HCT116 (cell line): Measurements from ENCODE around the gene LGR6. TPM values are rescaled to one million over a fixed set of nuclear protein-coding genes. Genes with fewer than 3 reads are reported as not detected.

ENCODE experiments used
- ATAC-seq: fragments of 200-7000 bp; cut with Tn5 transposase; 2 replicates; pipeline ENCODE4 v1.9.1; 2020; ENCODE audit warnings: mild to moderate bottlenecking, moderate library complexity
- BruUV-seq: library from RNA; stranded (reverse); fragments of 400-500 nt; replicated peaks from 2 replicates; lab custom pipeline; 2021; lab: Mats Ljungman, UMichigan
- CTCF ChIA-PET: fragments of 300-600 bp; sonication (Branson Sonifier 250); formaldehyde crosslinking; loops from one replicate; lab custom pipeline; 2021; ENCODE audit warnings: antibody characterized with exemption; lab: Charles Lee
- POLR2A ChIA-PET: fragments of 300-600, 350-600 bp; sonication (Branson Sonifier 250); formaldehyde crosslinking; loops from one replicate; lab custom pipeline; 2021; ENCODE audit warnings: antibody characterized with exemption; lab: Charles Lee
- RAD21 ChIA-PET, 2 experiments: fragments of 300-600 bp; sonication (Branson Sonifier 250); formaldehyde crosslinking; loops; one replicate each; lab custom pipeline; 2023; ENCODE audit warnings: low total read pairs in 2 of 2; ENCODE audit not compliant: uncharacterized antibody in 2 of 2, unreplicated experiment in 2 of 2, low non-redundant PET in 1 of 2; lab: Charles Lee
- DNase-seq: peaks from one replicate; pipeline ENCODE4 v3.0.0-alpha.2; 2010; ENCODE audit warnings: low read depth, low spot score
- H2AFZ ChIP-seq: fragments of 200-600 bp; shearing (Covaris generic), sonication (generic); 2 replicates; pipeline ENCODE4 v1.6.1; 2017; ENCODE audit warnings: low read depth, mixed run types, mixed read lengths, antibody characterized with exemption, low read length; ENCODE audit not compliant: poor library complexity, severe bottlenecking
- H3K27ac ChIP-seq: 2 replicates; pipeline ENCODE4 v1.5.1; 2012; ENCODE audit warnings: low read depth, low read length
- H3K27me3 ChIP-seq: fragments of 200-600 bp; sonication (generic); 2 replicates; pipeline ENCODE4 v1.6.1; 2016; ENCODE audit warnings: mixed run types, low read length, mixed read lengths; ENCODE audit not compliant: insufficient read depth
- H3K36me3 ChIP-seq, 2 experiments: fragments of 200-500 bp in 1 of 2; fragments of 200-600 bp in 1 of 2; sonication (Bioruptor generic) in 1 of 2; sonication (generic) in 1 of 2; 2 replicates each; pipeline versions ENCODE4 v1.5.1 to v1.6.1; 2014 to 2016; ENCODE audit warnings: low read length in 2 of 2, inconsistent platforms in 1 of 2, mixed read lengths in 1 of 2, mixed run types in 1 of 2; ENCODE audit not compliant: insufficient read depth in 2 of 2, control insufficient read depth in 1 of 2
- H3K4me1 ChIP-seq, 2 experiments: fragments of 200-600 bp in 1 of 2; sonication (generic) in 1 of 2; 2 replicates each; pipeline versions ENCODE4 v1.5.1 to v1.6.1; 2012 to 2017; ENCODE audit warnings: low read length in 2 of 2, inconsistent platforms in 1 of 2, mild to moderate bottlenecking in 1 of 2, mixed read lengths in 1 of 2, mixed run types in 1 of 2, moderate library complexity in 1 of 2; ENCODE audit not compliant: insufficient read depth in 2 of 2, control insufficient read depth in 1 of 2
- H3K4me2 ChIP-seq: fragments of 200-600 bp; sonication (generic); 2 replicates; pipeline ENCODE4 v1.6.1; 2017; ENCODE audit warnings: mixed run types, low read length, mixed read lengths
- H3K4me3 ChIP-seq, 2 experiments: fragments of 200-600 bp in 1 of 2; sonication (generic) in 1 of 2; replicated peaks in 1 of 2; 2 replicates each; pipeline ENCODE4 v1.5.1; 2011 to 2016; ENCODE audit warnings: low read length in 2 of 2, control low read depth in 1 of 2, low read depth in 1 of 2, mild to moderate bottlenecking in 1 of 2, mixed read lengths in 1 of 2, mixed run types in 1 of 2
- H3K79me2 ChIP-seq: fragments of 200-600 bp; sonication (generic); 2 replicates; pipeline ENCODE4 v1.6.1; 2017; ENCODE audit warnings: mild to moderate bottlenecking, mixed run types, low read length, moderate library complexity, mixed read lengths; ENCODE audit not compliant: insufficient read depth
- H3K9ac ChIP-seq: fragments of 200-600 bp; sonication (generic); 2 replicates; pipeline ENCODE4 v1.6.1; 2016; ENCODE audit warnings: low read length, mixed read lengths
- H3K9me2 ChIP-seq: fragments of 200-600 bp; sonication (generic), shearing (Covaris generic); 2 replicates; pipeline ENCODE4 v1.6.1; 2017; ENCODE audit warnings: mixed run types, mild to moderate bottlenecking, moderate library complexity; ENCODE audit not compliant: insufficient read depth
- H3K9me3 ChIP-seq, 2 experiments: fragments of 200-500 bp in 1 of 2; fragments of 200-600 bp in 1 of 2; sonication (Bioruptor generic) in 1 of 2; sonication (generic) in 1 of 2; 2 replicates each; pipeline ENCODE4 v1.6.1; 2014 to 2017; ENCODE audit warnings: low read length in 2 of 2, mixed read lengths in 2 of 2, inconsistent platforms in 1 of 2, low read depth in 1 of 2, mild to moderate bottlenecking in 1 of 2, mixed run types in 1 of 2, moderate library complexity in 1 of 2; ENCODE audit not compliant: control insufficient read depth in 1 of 2, insufficient read depth in 1 of 2
- H4K20me1 ChIP-seq: fragments of 200-600 bp; sonication (generic), shearing (Covaris generic); 2 replicates; pipeline ENCODE4 v1.6.1; 2017; ENCODE audit warnings: mixed run types, mild to moderate bottlenecking, moderate library complexity; ENCODE audit not compliant: insufficient read depth
- ATF3 ChIP-seq: IDR thresholded peaks from 2 replicates; pipeline ENCODE4 v1.6.1; 2012
- CBX3 ChIP-seq: IDR thresholded peaks from 2 replicates; pipeline ENCODE4 v1.6.1; 2012; ENCODE audit warnings: low read depth
- CEBPB ChIP-seq: IDR thresholded peaks from 2 replicates; pipeline ENCODE4 v1.6.1; 2012; ENCODE audit warnings: low read depth
- EGR1 ChIP-seq: IDR thresholded peaks from 2 replicates; pipeline ENCODE4 v1.6.1; 2012; ENCODE audit warnings: low read depth
- ELF1 ChIP-seq: IDR thresholded peaks from 2 replicates; pipeline ENCODE4 v1.6.1; 2012; ENCODE audit warnings: low read depth, borderline replicate concordance
- EZH2 ChIP-seq: fragments of 200-600 bp; sonication (generic); IDR thresholded peaks from 2 replicates; pipeline ENCODE4 v1.6.1; 2017; ENCODE audit warnings: antibody characterized with exemption, mixed run types
- JUND ChIP-seq: IDR thresholded peaks from 2 replicates; pipeline ENCODE4 v1.6.1; 2012
- MAX ChIP-seq: IDR thresholded peaks from 2 replicates; pipeline ENCODE4 v1.6.1; 2012
- POLR2A ChIP-seq: IDR thresholded peaks from 2 replicates; pipeline ENCODE4 v1.7.0; 2011; ENCODE audit warnings: borderline replicate concordance; ENCODE audit not compliant: insufficient read depth, insufficient read length; ENCODE audit errors: extremely low read depth
- POLR2AphosphoS5 ChIP-seq: IDR thresholded peaks from 2 replicates; pipeline ENCODE4 v1.6.1; 2011; ENCODE audit warnings: mild to moderate bottlenecking, low read depth, low read length, moderate library complexity
- REST ChIP-seq: IDR thresholded peaks from 2 replicates; pipeline ENCODE4 v1.6.1; 2012; ENCODE audit warnings: low read depth
- SIN3A ChIP-seq: IDR thresholded peaks from 2 replicates; pipeline ENCODE4 v1.6.1; 2012; ENCODE audit warnings: low read depth
- SP1 ChIP-seq: IDR thresholded peaks from 2 replicates; pipeline ENCODE4 v1.6.1; 2012; ENCODE audit warnings: low read depth
- SRF ChIP-seq: IDR thresholded peaks from 2 replicates; pipeline ENCODE4 v1.6.1; 2012; ENCODE audit warnings: low read depth
- TCF7L2 ChIP-seq: IDR thresholded peaks from 2 replicates; pipeline ENCODE4 v1.7.0; 2011; ENCODE audit warnings: borderline replicate concordance, inconsistent platforms; ENCODE audit not compliant: insufficient read depth, insufficient read length; ENCODE audit errors: extremely low read depth
- YY1 ChIP-seq: IDR thresholded peaks from 2 replicates; pipeline ENCODE4 v1.6.1; 2011; ENCODE audit warnings: low read length, low read depth, moderate library complexity, mild to moderate bottlenecking; ENCODE audit not compliant: insufficient replicate concordance; ENCODE audit errors: extremely low read depth
- ZNF274 ChIP-seq: fragments of 200-500 bp; sonication (Bioruptor generic); IDR thresholded peaks from 2 replicates; pipeline ENCODE4 v1.6.1; 2014; ENCODE audit warnings: mild to moderate bottlenecking, low read depth, low read length, inconsistent platforms
- intact Hi-C: fragments of 100-400 bp; cut with micrococcal nuclease; formaldehyde crosslinking; loops from 2 replicates; pipeline ENCODE4 v1.10.0; 2022
- total RNA-seq: library from RNA; stranded (reverse); gene quantifications from one replicate; pipeline ENCODE4 v1.2.1, GENCODE V29; 2021; ENCODE audit not compliant: unreplicated experiment
- TF ChIP-seq, protein P1 (sequence below), 3 experiments: fragments of 200-600 bp in 1 of 3; sonication (generic) in 1 of 3; IDR thresholded peaks in 2 of 3; conservative IDR thresholded peaks in 1 of 3; 2 replicates each; pipeline ENCODE4 v1.5.1; 2012 to 2017; ENCODE audit warnings: low read depth in 2 of 3, low read length in 2 of 3, antibody characterized with exemption in 1 of 3, borderline replicate concordance in 1 of 3, control low read depth in 1 of 3, mild to moderate bottlenecking in 1 of 3, mixed read lengths in 1 of 3, mixed run types in 1 of 3, moderate library complexity in 1 of 3; ENCODE audit not compliant: insufficient read depth in 1 of 3
- TF ChIP-seq, protein P2 (sequence below): IDR thresholded peaks from 2 replicates; pipeline ENCODE4 v1.6.1; 2011; ENCODE audit warnings: mild to moderate bottlenecking, low read length, moderate library complexity; ENCODE audit not compliant: insufficient replicate concordance; ENCODE audit errors: extremely low read depth

LGR6 gene
- total RNA-seq, 1 experiment from 2014 or later: 0.20 TPM

DNA sequence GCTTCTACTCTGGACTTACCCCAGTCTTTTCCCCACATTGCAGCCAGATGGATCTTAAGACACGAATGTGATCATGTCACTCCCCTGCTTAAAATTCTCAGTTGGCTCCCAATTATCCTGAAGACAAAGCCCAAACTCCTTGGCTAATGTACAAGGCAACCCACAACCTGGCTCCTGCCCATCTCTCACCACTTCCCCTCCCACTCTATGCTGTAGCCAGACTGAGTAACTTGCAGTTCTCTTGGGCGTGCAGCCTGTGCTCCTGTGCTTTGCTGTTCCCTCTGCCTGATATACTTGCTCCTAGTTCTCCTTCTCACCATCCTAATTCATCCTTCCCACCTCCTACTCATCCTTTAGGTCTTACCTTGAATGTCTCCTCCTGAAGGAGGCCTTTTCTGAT lies 56.2 kb downstream of the LGR6 start:
- no peaks in the 10 kb centered on the region for H4K20me1 ChIP-seq
- H3K9ac ChIP-seq: no peak overlapping the region
- DNase-seq: no peak
- no peaks in the 10 kb centered on the region for H3K79me2 ChIP-seq
- no peak for TF ChIP-seq CEBPB
- TF ChIP-seq, protein P1, sequence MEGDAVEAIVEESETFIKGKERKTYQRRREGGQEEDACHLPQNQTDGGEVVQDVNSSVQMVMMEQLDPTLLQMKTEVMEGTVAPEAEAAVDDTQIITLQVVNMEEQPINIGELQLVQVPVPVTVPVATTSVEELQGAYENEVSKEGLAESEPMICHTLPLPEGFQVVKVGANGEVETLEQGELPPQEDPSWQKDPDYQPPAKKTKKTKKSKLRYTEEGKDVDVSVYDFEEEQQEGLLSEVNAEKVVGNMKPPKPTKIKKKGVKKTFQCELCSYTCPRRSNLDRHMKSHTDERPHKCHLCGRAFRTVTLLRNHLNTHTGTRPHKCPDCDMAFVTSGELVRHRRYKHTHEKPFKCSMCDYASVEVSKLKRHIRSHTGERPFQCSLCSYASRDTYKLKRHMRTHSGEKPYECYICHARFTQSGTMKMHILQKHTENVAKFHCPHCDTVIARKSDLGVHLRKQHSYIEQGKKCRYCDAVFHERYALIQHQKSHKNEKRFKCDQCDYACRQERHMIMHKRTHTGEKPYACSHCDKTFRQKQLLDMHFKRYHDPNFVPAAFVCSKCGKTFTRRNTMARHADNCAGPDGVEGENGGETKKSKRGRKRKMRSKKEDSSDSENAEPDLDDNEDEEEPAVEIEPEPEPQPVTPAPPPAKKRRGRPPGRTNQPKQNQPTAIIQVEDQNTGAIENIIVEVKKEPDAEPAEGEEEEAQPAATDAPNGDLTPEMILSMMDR (IDR thresholded peaks at IDR 0.05 in 2 of 3, conservative IDR thresholded peaks at IDR 0.05 in 1 of 3; ENCODE audit: borderline replicate concordance in 1 of 3, insufficient read depth in 1 of 3, low read depth in 2 of 3, low read length in 2 of 3): no peak
- TF ChIP-seq REST: no peak
- TF ChIP-seq YY1: no peak
- no peak for TF ChIP-seq ATF3
- no peak for TF ChIP-seq MAX
- no peak for TF ChIP-seq SIN3A
- TF ChIP-seq EZH2: no peak
- TF ChIP-seq, protein P2, sequence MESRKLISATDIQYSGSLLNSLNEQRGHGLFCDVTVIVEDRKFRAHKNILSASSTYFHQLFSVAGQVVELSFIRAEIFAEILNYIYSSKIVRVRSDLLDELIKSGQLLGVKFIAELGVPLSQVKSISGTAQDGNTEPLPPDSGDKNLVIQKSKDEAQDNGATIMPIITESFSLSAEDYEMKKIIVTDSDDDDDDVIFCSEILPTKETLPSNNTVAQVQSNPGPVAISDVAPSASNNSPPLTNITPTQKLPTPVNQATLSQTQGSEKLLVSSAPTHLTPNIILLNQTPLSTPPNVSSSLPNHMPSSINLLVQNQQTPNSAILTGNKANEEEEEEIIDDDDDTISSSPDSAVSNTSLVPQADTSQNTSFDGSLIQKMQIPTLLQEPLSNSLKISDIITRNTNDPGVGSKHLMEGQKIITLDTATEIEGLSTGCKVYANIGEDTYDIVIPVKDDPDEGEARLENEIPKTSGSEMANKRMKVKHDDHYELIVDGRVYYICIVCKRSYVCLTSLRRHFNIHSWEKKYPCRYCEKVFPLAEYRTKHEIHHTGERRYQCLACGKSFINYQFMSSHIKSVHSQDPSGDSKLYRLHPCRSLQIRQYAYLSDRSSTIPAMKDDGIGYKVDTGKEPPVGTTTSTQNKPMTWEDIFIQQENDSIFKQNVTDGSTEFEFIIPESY: no peak
- no peak for TF ChIP-seq ELF1
- no peak for TF ChIP-seq EGR1
- TF ChIP-seq POLR2AphosphoS5: no peak
- TF ChIP-seq TCF7L2: no peak
- TF ChIP-seq SP1: no peak
- no peak for TF ChIP-seq ZNF274
- TF ChIP-seq JUND: no peak
- TF ChIP-seq SRF: no peak
- no peak for TF ChIP-seq POLR2A
- TF ChIP-seq CBX3: no peak
- H3K4me2 ChIP-seq: no peak overlapping the region
- no peaks in the 10 kb centered on the region for H3K36me3 ChIP-seq
- H3K9me3 ChIP-seq: no peaks in the 10 kb centered on the region
- intact Hi-C loops: no loop called here
- POLR2A ChIA-PET: no interaction called here
- CTCF ChIA-PET: no interaction called here
- no peak overlapping the region for H3K4me3 ChIP-seq
- no peaks in the 10 kb centered on the region for H3K9me2 ChIP-seq
- H3K4me1 ChIP-seq: no peaks in the 10 kb centered on the region
- H3K27ac ChIP-seq: no peak overlapping the region
- H3K27me3 ChIP-seq: peaks cover 33% of the 10 kb centered on the region; the same call in 1 of the 2 replicates
- RAD21 ChIA-PET: no interaction called here
- ATAC-seq: no peak
- BruUV-seq: no TSS peak
- H2AFZ ChIP-seq: no peak overlapping the region
